ENCODE measurements around the gene WDFY3. TPM values are rescaled to one million over a fixed set of nuclear protein-coding genes. Genes with fewer than 3 reads are reported as not detected.

The WDFY3 gene
- total and polyA plus RNA-seq, 9 of the 15 experiments (the other 6 are each of a cell fraction or from before 2014, with no cell fraction given) = 0.58 to 13.5 (median 9.4) TPM

- TF ChIP-seq MGA (IDR thresholded peaks at IDR 0.05) (peak; percentile 59; the same call in 1 of the 2 replicates), RUNX1 (IDR thresholded peaks at IDR 0.05; ENCODE audit: low read depth) (no peak), PRPF4 (IDR thresholded peaks at IDR 0.05; ENCODE audit: insufficient read depth, low read depth, low read length, poor library complexity, severe bottlenecking) (no peak), ZBTB43 (CRISPR knock-in tag; IDR thresholded peaks at IDR 0.05) (no peak), SMAD2 (IDR thresholded peaks at IDR 0.05; ENCODE audit: low read depth, low read length) (no peak), ETV1 (tag; conservative IDR thresholded peaks at IDR 0.05; ENCODE audit: low read depth) (no peak), THAP12 (CRISPR knock-in tag; IDR thresholded peaks at IDR 0.05) (no peak), MAZ (CRISPR knock-in tag; conservative IDR thresholded peaks at IDR 0.05 in 1 of 2, IDR thresholded peaks at IDR 0.05 in 1 of 2) (no peak), BRD9 (IDR thresholded peaks at IDR 0.05; ENCODE audit: low read depth, partially characterized antibody) (no peak), E2F6 (IDR thresholded peaks at IDR 0.05; ENCODE audit: borderline replicate concordance in 1 of 2, extremely low read depth in 1 of 2, insufficient read depth in 1 of 2, insufficient read length in 1 of 2, low read depth in 1 of 2, low read length in 1 of 2, poor library complexity in 1 of 2, severe bottlenecking in 1 of 2) (peak in 1 of 2 experiments; percentile 34)
These were observed 277.9 kb downstream of the WDFY3 start (continued) for GRCh38 chr4:84688605-84689004.
